Mucosa of gallbladder (tissue), 1 donor: ENCODE results near the gene SKIC8. TPM values are rescaled to one million over a fixed set of nuclear protein-coding genes. Genes with fewer than 3 reads are reported as not detected.
"Not testable (repeated sequence)": the region's sequence is repeated elsewhere in the genome, so short reads cannot be mapped to it uniquely, and the experiment has no call there.

Experiments
- DNase-seq: peaks from one replicate; pipeline ENCODE4 v3.0.0-alpha.2; 2020; ENCODE audit warnings: low spot score
- total RNA-seq: library from RNA; stranded (reverse); gene quantifications from one replicate; pipeline ENCODE4 v1.2.1, GENCODE V29; 2021
- donor health status: DM: no; HTN: no; CAD: no.

The SKIC8 gene
- total RNA-seq, 1 donor from 2014 or later: 38.8 TPM

DNA sequence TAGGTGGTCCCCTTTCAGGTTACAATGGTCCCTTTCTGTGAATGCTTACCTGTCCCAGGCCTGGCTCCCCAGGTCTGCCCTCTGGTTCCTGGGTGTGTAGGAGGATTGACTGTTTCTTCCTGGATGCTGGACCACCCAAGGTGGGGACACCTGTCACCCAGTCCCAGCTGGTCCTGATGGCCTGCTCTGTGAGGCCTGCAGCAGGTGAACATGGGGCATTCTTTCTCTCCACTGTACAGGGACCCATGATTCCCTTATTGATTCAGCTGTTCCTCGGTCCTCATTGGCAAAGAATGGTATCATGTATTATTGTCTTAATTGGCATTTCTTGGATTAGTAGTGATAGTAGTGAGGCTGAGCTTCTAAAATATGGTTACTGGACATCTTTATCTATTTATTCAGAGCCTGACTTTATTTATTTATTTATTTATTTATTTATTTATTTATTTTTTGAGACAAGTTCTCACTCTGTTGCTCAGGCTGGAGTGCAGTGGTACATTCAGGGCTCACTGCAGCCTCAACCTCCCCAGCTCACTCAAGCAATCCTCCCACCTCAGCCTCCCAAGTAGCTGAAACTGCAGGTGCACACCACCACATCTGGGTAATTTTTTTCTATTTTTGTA lies 43.9 kb downstream of the SKIC8 start:
- no peak for DNase-seq

DNA sequence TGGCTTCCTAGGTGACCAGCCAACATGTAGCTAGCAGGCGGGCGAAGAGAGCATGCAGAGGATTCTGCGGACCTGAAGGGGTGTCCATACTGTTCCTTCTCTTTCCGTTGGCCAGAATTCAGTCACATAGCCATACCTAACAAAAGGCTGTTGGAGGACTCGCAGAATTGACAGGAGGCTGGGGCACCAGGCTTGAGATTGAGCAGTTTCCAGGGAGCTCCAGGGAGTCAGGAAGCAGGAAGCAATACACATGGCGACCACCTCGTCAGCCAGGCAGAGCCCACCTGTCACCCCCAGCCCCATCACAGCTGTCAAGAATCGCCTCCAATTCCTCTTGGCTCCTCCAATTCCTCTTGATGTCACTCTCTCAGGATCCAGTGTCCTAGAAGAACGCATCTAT lies 48.3 kb downstream of the SKIC8 start:
- DNase-seq: no peak

DNA sequence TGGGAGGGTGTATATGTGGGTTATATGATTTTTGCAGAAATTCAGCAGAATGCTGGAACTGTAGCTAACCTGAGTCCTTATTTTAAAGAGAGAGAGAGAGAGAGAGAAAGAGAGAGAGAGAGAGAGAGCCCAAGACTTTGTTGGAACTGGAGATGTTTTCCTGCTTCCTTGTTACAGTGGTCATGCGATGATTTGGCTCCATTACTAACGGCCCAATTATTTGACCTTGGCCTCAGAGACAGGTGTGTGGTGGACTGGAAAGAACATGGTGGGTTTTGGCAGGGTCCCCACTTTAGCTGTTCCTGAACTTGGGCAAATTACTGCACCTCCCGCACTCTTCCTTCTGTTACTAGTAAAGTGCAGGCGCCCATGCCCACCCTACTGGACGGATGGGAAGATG lies 50.3 kb downstream of the SKIC8 start:
- no peak for DNase-seq

DNA sequence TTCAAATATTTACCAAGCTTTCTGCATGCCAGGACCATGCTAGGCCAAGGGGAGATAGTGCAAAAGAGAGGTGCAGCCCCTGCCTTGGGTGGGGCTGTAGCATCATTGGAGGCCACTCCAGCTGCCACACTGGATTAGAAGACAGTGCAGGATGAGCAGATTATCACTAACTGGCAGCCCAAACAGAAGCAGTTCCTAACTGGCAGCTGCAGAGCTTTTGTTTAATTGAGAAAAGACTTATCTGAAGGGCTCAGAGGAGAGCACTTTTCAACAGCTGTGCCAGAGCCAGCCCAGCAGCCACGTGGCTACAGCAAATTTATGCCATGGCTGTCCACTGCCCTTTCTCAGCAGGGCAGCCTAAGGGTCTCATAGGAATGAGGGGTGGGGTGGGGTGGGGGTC lies 51.5 kb downstream of the SKIC8 start:
- no peak for DNase-seq

DNA sequence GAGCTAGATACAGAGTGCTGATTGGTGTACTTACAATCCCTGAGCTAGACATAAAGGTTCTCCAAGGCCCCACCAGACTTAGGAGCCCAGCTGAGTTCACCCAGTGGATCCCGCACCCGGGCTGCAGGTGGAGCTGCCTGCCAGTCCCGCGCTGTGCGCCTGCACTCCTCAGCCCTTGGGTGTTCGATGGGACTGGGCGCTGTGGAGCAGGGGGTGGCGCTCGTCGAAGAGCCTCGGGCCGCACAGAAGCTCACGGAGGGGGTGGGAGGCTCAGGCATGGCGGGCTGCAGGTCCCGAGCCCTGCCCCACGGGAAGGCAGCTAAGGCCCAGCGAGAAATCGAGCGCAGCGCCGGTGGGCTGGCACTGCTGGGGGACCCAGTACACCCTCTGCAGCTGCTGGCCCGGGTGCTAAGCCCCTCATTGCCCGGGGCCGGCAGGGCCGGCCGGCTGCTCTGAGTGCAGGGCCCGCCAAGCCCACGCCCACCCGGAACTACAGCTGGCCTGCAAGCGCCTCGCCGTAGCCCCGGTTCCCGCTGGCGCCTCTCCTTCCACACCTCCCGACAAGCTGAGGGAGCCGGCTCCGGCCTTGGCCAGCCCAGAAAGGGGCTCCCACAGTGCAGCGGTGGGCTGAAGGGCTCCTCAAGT lies 53.3 kb downstream of the SKIC8 start:
- DNase-seq: not testable (repeated sequence)

DNA sequence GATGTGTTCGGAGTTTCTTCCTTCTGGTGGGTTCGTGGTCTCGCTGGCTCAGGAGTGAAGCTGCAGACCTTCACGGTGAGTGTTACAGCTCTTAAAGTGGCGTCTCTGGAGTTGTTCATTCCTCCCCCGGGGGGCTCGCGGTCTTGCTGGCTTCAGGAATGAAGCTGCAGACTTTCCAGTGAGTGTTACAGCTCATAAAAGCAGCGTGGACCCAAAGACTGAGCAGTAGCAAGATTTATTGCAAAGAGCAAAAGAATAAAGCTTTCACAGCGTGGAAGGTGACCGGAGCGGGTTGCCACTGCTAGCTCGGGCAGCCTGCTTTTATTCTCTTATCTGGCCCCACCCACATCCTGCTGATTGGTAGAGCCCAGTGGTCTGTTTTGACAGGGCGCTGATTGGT lies 54.0 kb downstream of the SKIC8 start:
- DNase-seq: not testable (repeated sequence)

DNA sequence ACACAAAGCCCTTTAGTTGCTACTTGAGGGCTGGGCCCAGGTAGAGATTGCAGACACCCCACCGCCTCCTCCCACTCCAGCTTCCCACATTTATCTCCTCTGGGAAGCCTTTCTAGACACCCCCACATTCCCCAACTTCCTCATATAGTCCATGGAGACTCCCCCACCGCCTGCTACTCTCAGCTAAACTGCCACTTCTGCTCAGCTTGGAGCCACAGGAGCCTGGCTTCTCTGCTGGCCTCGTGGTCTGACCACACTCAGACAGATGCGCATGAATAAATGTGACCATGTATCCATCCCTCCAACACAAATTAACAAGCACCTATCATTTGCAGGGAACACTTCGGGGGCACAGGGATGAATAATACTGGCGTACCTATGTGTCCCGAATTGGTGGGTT lies 54.5 kb downstream of the SKIC8 start:
- DNase-seq: no peak

DNA sequence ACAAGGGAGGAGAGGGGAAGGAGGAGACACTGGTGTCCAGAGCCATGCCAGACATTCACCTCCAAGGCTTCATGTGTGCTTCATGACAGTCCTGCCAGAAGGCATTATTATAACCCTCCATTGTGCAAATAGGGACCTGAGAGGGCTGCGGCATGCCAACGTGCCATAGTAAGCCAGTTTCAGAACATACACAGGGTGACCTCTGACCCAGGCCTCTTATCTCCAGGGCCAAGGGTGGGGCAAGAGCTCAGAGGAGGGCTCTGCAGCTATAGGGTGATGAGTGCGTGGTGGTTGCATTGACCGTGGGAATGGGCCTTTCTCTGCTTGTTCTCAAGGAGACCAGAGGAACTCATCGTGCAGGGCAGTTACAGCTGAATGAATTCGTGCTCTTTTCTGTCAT lies 55.3 kb downstream of the SKIC8 start:
- no peak for DNase-seq

DNA sequence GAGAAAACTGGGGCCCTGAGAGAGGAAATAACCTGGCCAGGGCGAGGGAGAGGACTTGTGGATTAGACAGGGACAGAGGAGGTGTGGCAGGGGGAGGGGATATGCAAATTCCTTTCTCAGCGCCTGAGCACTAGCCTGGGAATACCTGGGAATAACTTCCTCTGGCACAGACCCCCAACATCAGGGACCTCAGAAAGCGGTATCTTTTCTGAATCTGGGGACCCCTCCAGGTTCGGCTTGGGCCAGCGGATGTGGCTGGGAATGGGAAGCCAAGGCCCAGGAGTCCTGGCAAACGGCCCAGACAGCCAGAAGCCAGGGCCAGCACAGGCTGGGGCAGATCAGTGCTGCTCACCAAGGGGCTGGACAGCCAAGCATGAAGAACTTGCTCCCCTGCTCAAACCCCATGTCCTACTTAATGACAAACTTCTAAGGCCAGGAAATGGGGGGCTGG lies 55.9 kb downstream of the SKIC8 start:
- peak; percentile 48 for DNase-seq

DNA sequence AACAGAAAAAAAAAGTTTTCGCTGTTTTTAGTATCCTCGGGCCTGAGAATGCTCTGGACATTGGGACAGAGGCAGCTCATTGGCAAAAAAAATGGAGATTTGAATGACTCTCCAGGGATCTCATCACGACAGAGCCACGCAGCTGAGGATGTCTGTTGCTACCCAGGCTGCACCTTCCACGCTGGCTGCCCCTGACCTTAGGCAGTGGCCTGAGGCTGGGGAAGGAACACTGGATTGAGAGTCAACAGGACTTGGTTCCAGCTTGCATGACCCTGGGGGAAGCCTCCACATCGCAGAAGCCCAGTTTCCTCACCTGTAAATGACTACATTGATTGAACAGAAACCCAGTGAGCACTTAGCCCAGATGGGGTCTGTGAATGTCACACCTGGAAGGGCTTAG lies 56.4 kb downstream of the SKIC8 start:
- DNase-seq: no peak

DNA sequence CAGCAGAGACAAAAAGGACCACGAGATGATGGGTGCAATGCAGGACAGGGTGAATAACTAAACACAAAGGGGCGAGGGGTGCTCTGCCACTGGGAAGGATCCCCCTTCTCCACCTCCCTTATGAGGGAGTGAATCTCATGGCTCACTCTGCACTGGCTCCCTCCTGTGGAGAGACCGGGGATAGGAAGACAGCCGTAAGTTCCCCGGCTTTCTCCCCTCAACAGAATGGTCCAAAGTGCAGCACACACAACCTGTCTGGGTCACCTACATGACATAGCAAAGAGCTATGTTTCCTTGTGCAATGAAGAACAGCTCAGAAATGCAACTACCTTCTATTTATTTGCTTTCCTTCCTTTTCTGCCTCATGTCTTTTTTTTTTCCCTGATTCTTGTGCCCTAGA lies 57.3 kb downstream of the SKIC8 start:
- peak; percentile 23 for DNase-seq

DNA sequence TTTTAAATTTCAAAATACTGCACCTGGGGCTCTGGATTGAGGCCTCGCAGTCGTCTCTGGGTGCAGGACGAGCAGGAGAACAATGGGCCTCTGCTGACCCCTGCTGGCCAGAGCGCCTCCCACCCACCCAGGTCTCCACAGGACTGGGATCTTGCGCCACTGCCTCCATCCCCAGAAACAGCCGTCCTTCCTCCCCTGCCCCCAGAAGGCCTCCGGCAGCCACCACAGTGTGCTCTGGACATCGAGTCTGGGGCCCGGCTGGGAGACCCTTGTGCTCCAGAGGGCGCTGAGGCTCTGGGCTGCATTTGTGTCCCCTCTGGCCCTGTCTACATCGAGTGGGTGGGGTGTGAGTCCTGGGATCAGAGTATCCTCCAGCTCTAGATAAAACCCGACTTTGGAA lies 58.4 kb downstream of the SKIC8 start:
- DNase-seq: peak; percentile 89

DNA sequence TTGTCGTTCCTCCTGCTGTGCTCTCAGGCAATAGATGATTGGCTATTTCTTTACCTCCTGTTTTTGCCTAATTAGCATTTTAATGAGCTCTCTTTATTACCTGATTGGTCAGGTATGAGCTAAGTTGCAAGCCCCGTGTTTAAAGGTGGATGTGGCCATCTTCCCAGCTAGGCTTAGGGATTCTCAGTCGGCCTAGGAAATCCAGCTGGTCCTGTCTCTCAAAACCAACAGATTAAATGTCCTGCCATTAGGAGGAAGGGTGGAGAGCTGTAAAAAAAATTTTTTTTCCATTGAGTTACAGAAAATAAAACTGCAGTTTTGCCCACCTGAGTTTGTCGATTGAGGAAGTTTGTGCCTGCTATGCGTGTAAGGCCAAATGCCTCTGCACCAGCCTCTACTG lies 59.6 kb downstream of the SKIC8 start:
- no peak for DNase-seq

DNA sequence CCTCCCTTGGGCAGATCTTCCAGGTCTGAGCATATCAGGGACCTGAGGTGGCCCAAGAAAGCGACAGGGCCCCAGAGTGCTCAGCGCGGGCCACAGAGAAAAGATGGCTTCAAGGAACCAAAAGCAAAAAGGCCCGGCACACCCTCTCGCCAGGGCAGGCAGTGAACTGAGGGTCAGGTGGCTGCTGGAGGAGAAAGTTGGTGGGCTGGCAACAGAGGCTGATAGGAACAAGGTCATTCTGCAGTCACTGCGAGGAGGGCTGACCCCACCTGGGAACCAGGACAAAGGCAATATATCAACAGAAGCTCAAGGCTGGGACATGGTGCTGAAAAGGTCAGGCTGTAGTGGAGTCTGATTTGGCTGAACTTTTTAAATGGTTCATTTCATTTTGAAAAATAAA lies 62.3 kb downstream of the SKIC8 start:
- DNase-seq: no peak

DNA sequence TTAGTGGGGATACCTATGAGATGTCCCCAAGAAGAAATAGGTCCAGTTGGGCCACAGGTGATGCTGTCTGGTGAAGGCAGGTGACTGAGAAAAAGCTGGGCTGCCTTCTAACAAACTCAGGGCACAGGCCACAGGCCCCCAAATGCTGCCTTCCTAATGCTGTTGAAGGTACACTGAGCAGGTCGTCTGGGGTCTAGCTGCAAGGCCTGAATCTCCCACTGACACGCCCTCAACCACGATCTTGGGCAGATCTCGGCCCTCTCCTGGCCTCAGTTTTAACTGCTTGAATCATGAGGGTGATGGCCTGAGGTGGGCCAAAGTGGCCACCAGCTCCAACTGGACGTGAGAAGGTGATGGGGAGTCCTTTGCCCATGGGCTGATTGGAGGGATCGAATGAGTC lies 62.9 kb downstream of the SKIC8 start:
- DNase-seq: no peak

DNA sequence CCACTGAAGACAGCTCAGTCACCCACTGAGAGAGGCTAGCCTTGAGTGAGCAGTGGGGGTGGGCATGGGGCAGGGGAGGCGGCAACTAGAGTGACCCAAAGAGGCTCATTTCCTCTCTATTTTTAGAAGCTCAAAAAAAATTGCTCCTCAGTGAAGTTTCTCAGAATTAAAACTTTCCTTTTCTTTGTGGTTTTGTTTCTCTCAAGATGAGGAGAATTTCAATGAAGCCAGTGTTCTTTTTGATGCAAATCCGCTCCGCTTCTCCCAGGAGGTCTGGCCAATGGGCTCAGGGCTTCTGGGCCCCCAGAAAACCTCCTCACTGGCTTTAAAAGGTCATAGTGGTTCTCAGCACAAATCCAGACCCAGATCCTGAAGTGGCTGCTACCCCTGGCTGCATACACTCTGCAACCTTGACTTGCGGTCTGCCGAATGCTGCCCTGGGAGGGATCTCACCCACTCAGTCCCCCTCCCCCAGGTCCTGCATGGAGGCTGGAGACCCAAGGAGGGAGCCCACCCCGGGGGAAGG lies 64.8 kb downstream of the SKIC8 start, which contains the start of gene ACSBG1:
Gene ACSBG1 (minus strand): TSS at position 51 of the 526 bp plus-strand sequence. CDS start 64 bp downstream, outside the sequence.
- DNase-seq: no peak

DNA sequence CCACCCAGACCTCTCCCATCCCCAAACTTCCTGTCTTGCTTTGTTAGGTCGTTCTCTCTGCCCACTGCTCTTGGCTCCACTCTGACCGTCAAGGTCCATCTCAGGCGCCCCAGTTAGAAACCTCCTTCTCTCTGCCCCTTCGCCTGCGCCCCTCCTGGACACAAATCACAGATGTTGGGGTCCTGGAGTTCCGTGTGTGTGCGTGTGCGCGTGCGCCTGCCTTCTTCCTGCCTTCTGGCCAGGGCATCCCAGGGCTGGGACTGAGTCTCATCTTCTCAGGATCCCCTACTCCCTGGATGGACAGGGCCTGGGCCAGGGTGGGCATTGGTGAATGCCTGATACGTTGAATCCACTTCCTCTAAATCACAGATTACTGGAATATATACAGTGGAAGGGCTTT lies 65.9 kb downstream of the SKIC8 start:
- no peak for DNase-seq

Other genes starting within 250 kb of the SKIC8 start
- gene TBC1D2B, start 221.9 kb downstream of the SKIC8 start, total RNA-seq: 75.5 TPM
- gene SH2D7, start 207.0 kb downstream of the SKIC8 start, total RNA-seq: 2.3 TPM
- 4.0 TPM for gene CIB2, start 168.2 kb downstream of the SKIC8 start, total RNA-seq
- gene IDH3A, start 150.2 kb downstream of the SKIC8 start, total RNA-seq: 52.3 TPM
- 0.83 TPM for gene ACSBG1, start 65.0 kb downstream of the SKIC8 start, total RNA-seq
- gene DNAJA4, start 35.0 kb downstream of the SKIC8 start, total RNA-seq: 36.9 TPM
- 1.4 TPM for gene CRABP1, start 40.7 kb upstream of the SKIC8 start, total RNA-seq
- 45.5 TPM for gene IREB2, start 138.6 kb upstream of the SKIC8 start, total RNA-seq
- gene HYKK, start 208.0 kb upstream of the SKIC8 start, total RNA-seq: 5.9 TPM
- gene PSMA4, start 240.8 kb upstream of the SKIC8 start, total RNA-seq: 106 TPM